ENCODE measurements around the gene RGS3.
A peak's percentile ranks its signal among the peaks of the same experiment; 100 is the strongest.
"Not testable (repeated sequence)": the region's sequence is repeated elsewhere in the genome, so short reads cannot be mapped to it uniquely, and the experiment has no call there.

Gene RGS3

GRCh38 chr9:113546566-113546965 is 83.0 kb downstream of the RGS3 start:
- no peak overlapping the region for H3K4me3 Mint-ChIP-seq
- TF ChIP-seq CTCF (IDR thresholded peaks at IDR 0.05; ENCODE audit: unreplicated experiment in 3 of 3) = no peak
- no peak overlapping the region for H3K27ac Mint-ChIP-seq
- peaks cover 35% of the 10 kb centered on the region for H3K4me1 Mint-ChIP-seq
- peaks cover 5% of the 10 kb centered on the region for H3K27me3 Mint-ChIP-seq (ENCODE audit: low read depth)
- no peaks in the 10 kb centered on the region for H3K36me3 Mint-ChIP-seq (ENCODE audit: low read depth)
- H3K9me3 Mint-ChIP-seq = no peaks in the 10 kb centered on the region

GRCh38 chr9:113547501-113547900 is 84.0 kb downstream of the RGS3 start:
- Mint-ChIP-seq H3K9me3 (no peaks in the 10 kb centered on the region), H3K4me3 (no peak overlapping the region), H3K27me3 (ENCODE audit: low read depth) (no peaks in the 10 kb centered on the region), H3K4me1 (peaks cover 31% of the 10 kb centered on the region), H3K27ac (peak overlapping the region in 1 of 3 experiments; percentile 78), H3K36me3 (ENCODE audit: low read depth) (no peaks in the 10 kb centered on the region)
- TF ChIP-seq CTCF (IDR thresholded peaks at IDR 0.05; ENCODE audit: unreplicated experiment in 3 of 3) = no peak

GRCh38 chr9:113548221-113549041 is 84.9 kb downstream of the RGS3 start:
- no peaks in the 10 kb centered on the region for H3K27me3 Mint-ChIP-seq (ENCODE audit: low read depth)
- peak overlapping the region; percentile 46 to 87 (median 78) for H3K27ac Mint-ChIP-seq
- no peak overlapping the region for H3K4me3 Mint-ChIP-seq

GRCh38 chr9:113549892-113550291 is 86.4 kb downstream of the RGS3 start:
- H3K9me3 Mint-ChIP-seq; H3K36me3 Mint-ChIP-seq (ENCODE audit: low read depth); H3K27me3 Mint-ChIP-seq (ENCODE audit: low read depth); H3K27ac Mint-ChIP-seq; H3K4me3 Mint-ChIP-seq: not testable (repeated sequence)
- peaks cover 13% of the 10 kb centered on the region for H3K4me1 Mint-ChIP-seq

More at GRCh38 chr9:113548221-113549041, 84.9 kb downstream of the RGS3 start:
- H3K4me1 Mint-ChIP-seq = peaks cover 26% of the 10 kb centered on the region
- no peaks in the 10 kb centered on the region for H3K36me3 Mint-ChIP-seq (ENCODE audit: low read depth)
- TF ChIP-seq CTCF (IDR thresholded peaks at IDR 0.05; ENCODE audit: unreplicated experiment in 3 of 3) = no peak
- no peaks in the 10 kb centered on the region for H3K9me3 Mint-ChIP-seq

- H3K9me3 Mint-ChIP-seq = no peaks in the 10 kb centered on the region
- peaks cover 9% of the 10 kb centered on the region for H3K27me3 Mint-ChIP-seq (ENCODE audit: low read depth)
- TF ChIP-seq CTCF (IDR thresholded peaks at IDR 0.05; ENCODE audit: unreplicated experiment in 3 of 3) = no peak
- no peak overlapping the region for H3K4me3 Mint-ChIP-seq
- peak overlapping the region in 1 of 3 experiments; percentile 8 for H3K27ac Mint-ChIP-seq
- peaks cover 10% of the 10 kb centered on the region for H3K4me1 Mint-ChIP-seq
- no peaks in the 10 kb centered on the region for H3K36me3 Mint-ChIP-seq (ENCODE audit: low read depth)
Observed at GRCh38 chr9:113556877-113557593, 93.5 kb downstream of the RGS3 start.

GRCh38 chr9:113558632-113559502 is 95.3 kb downstream of the RGS3 start:
- no peak for TF ChIP-seq CTCF (IDR thresholded peaks at IDR 0.05; ENCODE audit: unreplicated experiment in 3 of 3)
- H3K4me1 Mint-ChIP-seq = peaks cover 16% of the 10 kb centered on the region
- H3K4me3 Mint-ChIP-seq = no peak overlapping the region
- no peaks in the 10 kb centered on the region for H3K9me3 Mint-ChIP-seq
- peaks cover 14% of the 10 kb centered on the region for H3K27me3 Mint-ChIP-seq (ENCODE audit: low read depth)
- H3K36me3 Mint-ChIP-seq (ENCODE audit: low read depth) = no peaks in the 10 kb centered on the region
- peak overlapping the region in 1 of 3 experiments; percentile 68 for H3K27ac Mint-ChIP-seq
